ENCODE results near the gene MAPK1. TPM values are rescaled to one million over a fixed set of nuclear protein-coding genes. Genes with fewer than 3 reads are reported as not detected.
"Not testable (repeated sequence)": the region's sequence is repeated elsewhere in the genome, so short reads cannot be mapped to it uniquely, and the experiment has no call there.

The MAPK1 gene
- total and polyA plus RNA-seq, 9 of the 15 experiments (the other 6 are each of a cell fraction or from before 2014, with no cell fraction given) = 46.3 to 575 (median 283) TPM

DNA sequence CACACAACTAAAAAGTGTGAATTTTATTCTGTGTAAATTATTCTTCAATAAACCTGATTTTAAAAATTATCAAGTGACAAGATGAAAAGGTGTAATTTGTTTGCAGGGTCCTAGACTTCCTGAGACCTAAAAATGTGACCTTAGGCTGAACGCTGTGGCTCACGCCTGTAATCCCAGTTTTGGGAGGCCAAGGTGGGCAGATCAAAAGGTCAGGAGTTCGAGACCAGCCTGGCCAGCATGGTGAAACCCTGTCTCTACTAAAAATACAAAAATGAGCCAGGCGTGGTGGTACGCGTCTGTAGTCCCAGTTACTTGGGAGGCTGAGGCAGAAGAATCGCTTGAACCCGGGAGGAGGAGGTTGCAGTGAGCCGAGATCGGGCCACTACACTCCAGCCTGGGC is 79.9 kb downstream of the MAPK1 start:
- H2AFZ ChIP-seq (ENCODE audit: low read depth, low read length); H3K79me2 ChIP-seq (ENCODE audit: control insufficient read depth, insufficient read depth, low read length); H3K27me3 ChIP-seq (ENCODE audit: control insufficient read depth in 2 of 2, insufficient read depth in 2 of 2, low read length in 2 of 2); H3K27ac ChIP-seq (ENCODE audit: extremely low read depth, low read depth, low read length); H3K9ac ChIP-seq (ENCODE audit: insufficient read depth in 1 of 2, low read depth in 2 of 2, low read length in 2 of 2); H3K4me2 ChIP-seq (ENCODE audit: insufficient read depth, low read length); DNase-seq (ENCODE audit: extremely low read depth in 1 of 4, low spot score in 3 of 4); FAIRE-seq; H3K9me3 ChIP-seq (replicated peaks; ENCODE audit: control insufficient read depth, insufficient read depth, low read depth, low read length); BruUV-seq (replicated peaks); H3K4me3 ChIP-seq; H3K9me1 ChIP-seq (ENCODE audit: control insufficient read depth, insufficient read depth, low read length); intact Hi-C loops (cut with micrococcal nuclease); ATAC-seq; in situ Hi-C loops (cut with MboI): not testable (repeated sequence)
- POLR2A ChIA-PET = interaction anchor here (0.8 to 5.2 kb wide), 10 partner anchors 8 to 110 kb away, joined by 3 to 22 read pairs (median 6); no protein-coding TSS in a partner anchor
- WGBS (ENCODE audit: insufficient coverage, low coverage, missing lambda C conversion rate) = 95% methylated on average over 10 of the region's 10 CpGs
- CTCF ChIA-PET (ENCODE audit: low intra/inter-chr PET ratio) = interaction anchor here (0.7 kb wide), 1 partner anchor 151 kb away, joined by 6 read pairs; no protein-coding TSS in a partner anchor
- Histone ChIP-seq H3K36me3 (ENCODE audit: control insufficient read depth, insufficient read depth, low read length) (peaks cover 81% of the 10 kb centered on the region), H3K4me1 (replicated peaks in 1 of 2; ENCODE audit: control insufficient read depth in 2 of 2, insufficient read depth in 2 of 2, low read length in 2 of 2) (peaks cover 3 to 20% of the 10 kb centered on the region in 2 experiments; a peak in 3 of 5 replicates), H4K20me1 (replicated peaks; ENCODE audit: control insufficient read depth, insufficient read depth, low read length) (peaks cover 16% of the 10 kb centered on the region)
- TF ChIP-seq, protein P1, sequence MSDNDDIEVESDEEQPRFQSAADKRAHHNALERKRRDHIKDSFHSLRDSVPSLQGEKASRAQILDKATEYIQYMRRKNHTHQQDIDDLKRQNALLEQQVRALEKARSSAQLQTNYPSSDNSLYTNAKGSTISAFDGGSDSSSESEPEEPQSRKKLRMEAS (CRISPR knock-in tag; IDR thresholded peaks at IDR 0.05) = peak; percentile 37; the same call in 1 of the 2 replicates
- TF ChIP-seq, protein P2, sequence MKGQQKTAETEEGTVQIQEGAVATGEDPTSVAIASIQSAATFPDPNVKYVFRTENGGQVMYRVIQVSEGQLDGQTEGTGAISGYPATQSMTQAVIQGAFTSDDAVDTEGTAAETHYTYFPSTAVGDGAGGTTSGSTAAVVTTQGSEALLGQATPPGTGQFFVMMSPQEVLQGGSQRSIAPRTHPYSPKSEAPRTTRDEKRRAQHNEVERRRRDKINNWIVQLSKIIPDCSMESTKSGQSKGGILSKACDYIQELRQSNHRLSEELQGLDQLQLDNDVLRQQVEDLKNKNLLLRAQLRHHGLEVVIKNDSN (CRISPR knock-in tag; IDR thresholded peaks at IDR 0.05) = peak; percentile 35; the same call in 1 of the 2 replicates
- peak; percentile 37; the same call in 1 of the 2 replicates for TF ChIP-seq POLR2AphosphoS2 (IDR thresholded peaks at IDR 0.05; ENCODE audit: low read length)
- TF ChIP-seq ZNF12 (CRISPR knock-in tag; IDR thresholded peaks at IDR 0.05) = peak; percentile 51; the same call in 1 of the 2 replicates
- 0 out of 2 replicates have a peak, but pooled peaks have one; percentile 32 for TF ChIP-seq ZNF143 (CRISPR knock-in tag; IDR thresholded peaks at IDR 0.05)
- 0 out of 2 replicates have a peak, but pooled peaks have one; percentile 4 for TF ChIP-seq GTF2F1 (IDR thresholded peaks at IDR 0.05; ENCODE audit: low read depth, low read length)
- TF ChIP-seq, protein P3, sequence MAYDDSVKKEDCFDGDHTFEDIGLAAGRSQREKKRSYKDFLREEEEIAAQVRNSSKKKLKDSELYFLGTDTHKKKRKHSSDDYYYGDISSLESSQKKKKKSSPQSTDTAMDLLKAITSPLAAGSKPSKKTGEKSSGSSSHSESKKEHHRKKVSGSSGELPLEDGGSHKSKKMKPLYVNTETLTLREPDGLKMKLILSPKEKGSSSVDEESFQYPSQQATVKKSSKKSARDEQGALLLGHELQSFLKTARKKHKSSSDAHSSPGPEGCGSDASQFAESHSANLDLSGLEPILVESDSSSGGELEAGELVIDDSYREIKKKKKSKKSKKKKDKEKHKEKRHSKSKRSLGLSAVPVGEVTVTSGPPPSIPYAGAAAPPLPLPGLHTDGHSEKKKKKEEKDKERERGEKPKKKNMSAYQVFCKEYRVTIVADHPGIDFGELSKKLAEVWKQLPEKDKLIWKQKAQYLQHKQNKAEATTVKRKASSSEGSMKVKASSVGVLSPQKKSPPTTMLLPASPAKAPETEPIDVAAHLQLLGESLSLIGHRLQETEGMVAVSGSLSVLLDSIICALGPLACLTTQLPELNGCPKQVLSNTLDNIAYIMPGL (CRISPR knock-in tag; IDR thresholded peaks at IDR 0.05) = peak; percentile 55; the same call in 1 of the 2 replicates
